Neural progenitor cell (in vitro differentiated cells): Measurements from ENCODE around the gene GPR183.

Experiments
- EZH2 ChIP-seq: fragments of 200-600 bp; sonication (generic); IDR thresholded peaks from 2 replicates; pipeline ENCODE4 v1.6.1; 2017; ENCODE audit warnings: antibody characterized with exemption, mild to moderate bottlenecking, moderate library complexity
- EZH2phosphoT487 ChIP-seq: fragments of 200-600 bp; sonication (generic); IDR thresholded peaks from 2 replicates; pipeline ENCODE4 v1.6.1; 2017; ENCODE audit warnings: antibody characterized with exemption
- TF ChIP-seq, protein P1 (sequence below): fragments of 200-600 bp; sonication (generic); IDR thresholded peaks from 2 replicates; pipeline ENCODE4 v1.5.1; 2017; ENCODE audit warnings: antibody characterized with exemption, mild to moderate bottlenecking

DNA sequence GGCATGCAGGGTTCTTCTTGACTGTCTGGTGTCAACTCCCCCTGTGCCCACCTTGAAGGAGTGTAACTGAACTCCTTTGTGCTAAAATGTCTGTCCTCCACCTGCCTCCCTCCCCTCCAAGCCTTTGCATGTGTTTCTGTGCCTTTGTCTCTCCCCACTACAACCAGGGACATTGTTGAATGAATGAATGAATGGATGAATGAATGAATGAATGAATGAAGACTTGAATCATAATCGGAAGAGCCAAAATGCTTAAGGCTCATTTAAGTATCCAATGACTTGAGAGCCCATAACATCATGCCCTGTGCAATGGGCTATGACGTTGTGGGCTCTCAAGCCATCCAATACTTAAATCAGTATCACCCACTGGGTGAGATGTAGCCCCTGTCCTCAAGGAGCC, 9.0 kb upstream of the GPR183 start:
- TF ChIP-seq, protein P1, sequence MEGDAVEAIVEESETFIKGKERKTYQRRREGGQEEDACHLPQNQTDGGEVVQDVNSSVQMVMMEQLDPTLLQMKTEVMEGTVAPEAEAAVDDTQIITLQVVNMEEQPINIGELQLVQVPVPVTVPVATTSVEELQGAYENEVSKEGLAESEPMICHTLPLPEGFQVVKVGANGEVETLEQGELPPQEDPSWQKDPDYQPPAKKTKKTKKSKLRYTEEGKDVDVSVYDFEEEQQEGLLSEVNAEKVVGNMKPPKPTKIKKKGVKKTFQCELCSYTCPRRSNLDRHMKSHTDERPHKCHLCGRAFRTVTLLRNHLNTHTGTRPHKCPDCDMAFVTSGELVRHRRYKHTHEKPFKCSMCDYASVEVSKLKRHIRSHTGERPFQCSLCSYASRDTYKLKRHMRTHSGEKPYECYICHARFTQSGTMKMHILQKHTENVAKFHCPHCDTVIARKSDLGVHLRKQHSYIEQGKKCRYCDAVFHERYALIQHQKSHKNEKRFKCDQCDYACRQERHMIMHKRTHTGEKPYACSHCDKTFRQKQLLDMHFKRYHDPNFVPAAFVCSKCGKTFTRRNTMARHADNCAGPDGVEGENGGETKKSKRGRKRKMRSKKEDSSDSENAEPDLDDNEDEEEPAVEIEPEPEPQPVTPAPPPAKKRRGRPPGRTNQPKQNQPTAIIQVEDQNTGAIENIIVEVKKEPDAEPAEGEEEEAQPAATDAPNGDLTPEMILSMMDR = no peak
- no peak for TF ChIP-seq EZH2
- TF ChIP-seq EZH2phosphoT487 = no peak
